HEK293 (cell line): Measurements from ENCODE around the gene CFAP73.

Experiments used
- CTCF ChIA-PET: fragments of 350-600 bp; formaldehyde crosslinking; extraction: SDS; loops from one replicate; lab custom pipeline; 2021; ENCODE audit warnings: antibody characterized with exemption; lab: Yijun Ruan, JAX
- POLR2A ChIA-PET: fragments of 300-600 bp; formaldehyde crosslinking; extraction: SDS; loops from one replicate; lab custom pipeline; 2020; ENCODE audit warnings: antibody characterized with exemption, inconsistent platforms; lab: Yijun Ruan, JAX
- H3K27ac ChIP-seq: fragments of 200-500 bp; sonication (Bioruptor generic); 2 replicates; pipeline ENCODE4 v1.5.1; 2014; ENCODE audit warnings: low read depth, low read length, control low read depth, inconsistent platforms; ENCODE audit errors: extremely low read depth
- H3K36me3 ChIP-seq, 2 experiments: fragments of 200-500 bp in 1 of 2; sonication (Bioruptor generic) in 1 of 2; 1 replicate in 1 of 2; 2 replicates in 1 of 2; pipeline ENCODE4 v1.5.1; 2014 to 2017; ENCODE audit warnings: inconsistent platforms in 2 of 2, low read length in 2 of 2; ENCODE audit not compliant: control insufficient read depth in 2 of 2, insufficient read depth in 1 of 2
- H3K4me1 ChIP-seq: fragments of 200-500 bp; sonication (Bioruptor generic); 2 replicates; pipeline ENCODE4 v1.5.1; 2014; ENCODE audit warnings: mild to moderate bottlenecking, low read length, inconsistent platforms; ENCODE audit not compliant: control insufficient read depth, insufficient read depth
- H3K4me3 ChIP-seq: 2 replicates; pipeline ENCODE4 v1.5.1; 2011; ENCODE audit warnings: low read depth, mild to moderate bottlenecking, control low read depth, low read length, moderate library complexity
- H3K9me3 ChIP-seq: fragments of 200-500 bp; sonication (Bioruptor generic); 2 replicates; pipeline ENCODE4 v1.5.1; 2014; ENCODE audit warnings: low read depth, low read length, inconsistent platforms; ENCODE audit not compliant: control insufficient read depth, insufficient read depth
- MEIS1 ChIP-seq: sonication (generic); formaldehyde crosslinking; IDR thresholded peaks from 2 replicates; pipeline ENCODE4 v1.8.1; 2022; ENCODE audit warnings: missing genetic modification reagents, mild to moderate bottlenecking, borderline replicate concordance
- REST ChIP-seq: fragments of 450-650 bp; formaldehyde crosslinking; IDR thresholded peaks from 2 replicates; pipeline ENCODE4 v1.5.1; 2016; ENCODE audit warnings: missing biosample characterization, missing genetic modification characterization
- SCRT1 ChIP-seq: fragments of 450-650 bp; formaldehyde crosslinking; IDR thresholded peaks from 2 replicates; pipeline ENCODE4 v1.5.1; 2016; ENCODE audit warnings: missing biosample characterization, missing genetic modification characterization, borderline replicate concordance
- SP2 ChIP-seq: fragments of 450-650 bp; formaldehyde crosslinking; IDR thresholded peaks from 2 replicates; pipeline ENCODE4 v1.5.1; 2016; ENCODE audit warnings: missing biosample characterization, missing genetic modification characterization
- YY2 ChIP-seq: fragments of 450-650 bp; formaldehyde crosslinking; IDR thresholded peaks from 2 replicates; pipeline ENCODE4 v1.5.1; 2016; ENCODE audit warnings: missing biosample characterization, missing genetic modification characterization
- ZBTB26 ChIP-seq: fragments of 450-650 bp; formaldehyde crosslinking; optimal IDR thresholded peaks from 2 replicates; pipeline ENCODE3; 2016; ENCODE audit warnings: missing biosample characterization, mild to moderate bottlenecking, missing genetic modification characterization
- ZBTB44 ChIP-seq: fragments of 450-650 bp; IDR thresholded peaks from 2 replicates; pipeline ENCODE4 v1.5.1; 2018; ENCODE audit warnings: missing biosample characterization, mild to moderate bottlenecking, missing genetic modification characterization
- ZNF133 ChIP-seq: fragments of 450-650 bp; formaldehyde crosslinking; IDR thresholded peaks from 2 replicates; pipeline ENCODE4 v1.5.1; 2016; ENCODE audit warnings: missing biosample characterization, missing genetic modification characterization
- ZNF146 ChIP-seq: fragments of 450-650 bp; formaldehyde crosslinking; IDR thresholded peaks from 2 replicates; pipeline ENCODE4 v1.5.1; 2016; ENCODE audit warnings: missing biosample characterization, missing genetic modification characterization
- ZNF157 ChIP-seq: fragments of 450-650 bp; formaldehyde crosslinking; IDR thresholded peaks from 2 replicates; pipeline ENCODE4 v1.5.1; 2016; ENCODE audit warnings: missing biosample characterization, missing genetic modification characterization
- ZNF335 ChIP-seq: fragments of 450-650 bp; formaldehyde crosslinking; conservative IDR thresholded peaks from 2 replicates; pipeline ENCODE4 v1.5.1; 2016; ENCODE audit warnings: missing biosample characterization, missing genetic modification characterization
- ZNF37A ChIP-seq: fragments of 450-650 bp; IDR thresholded peaks from 2 replicates; pipeline ENCODE4 v1.5.1; 2018; ENCODE audit warnings: missing biosample characterization, missing genetic modification characterization
- ZNF449 ChIP-seq: fragments of 450-650 bp; formaldehyde crosslinking; IDR thresholded peaks from 2 replicates; pipeline ENCODE4 v1.5.1; 2017; ENCODE audit warnings: missing biosample characterization, mild to moderate bottlenecking, missing genetic modification characterization, moderate library complexity
- ZNF473 ChIP-seq: fragments of 450-650 bp; formaldehyde crosslinking; IDR thresholded peaks from 2 replicates; pipeline ENCODE4 v1.5.1; 2017; ENCODE audit warnings: missing biosample characterization, missing genetic modification characterization
- ZNF501 ChIP-seq: fragments of 450-650 bp; formaldehyde crosslinking; IDR thresholded peaks from 2 replicates; pipeline ENCODE4 v1.5.1; 2016; ENCODE audit warnings: missing biosample characterization, missing genetic modification characterization
- ZNF518A ChIP-seq: fragments of 450-650 bp; formaldehyde crosslinking; conservative IDR thresholded peaks from 2 replicates; pipeline ENCODE4 v1.5.1; 2016; ENCODE audit warnings: low read depth, missing biosample characterization, missing genetic modification characterization
- ZNF561 ChIP-seq: fragments of 450-650 bp; IDR thresholded peaks from 2 replicates; pipeline ENCODE4 v1.5.1; 2018; ENCODE audit warnings: missing biosample characterization, missing genetic modification characterization, borderline replicate concordance
- ZNF596 ChIP-seq: fragments of 450-650 bp; IDR thresholded peaks from 2 replicates; pipeline ENCODE4 v1.5.0; 2018; ENCODE audit warnings: missing biosample characterization, mild to moderate bottlenecking, missing genetic modification characterization, moderate library complexity
- ZNF626 ChIP-seq: fragments of 450-650 bp; sonication (Bioruptor Pico); formaldehyde crosslinking; IDR thresholded peaks from 2 replicates; pipeline ENCODE4 v1.5.1; 2018; ENCODE audit warnings: missing biosample characterization, missing genetic modification characterization, inconsistent platforms
- ZNF629 ChIP-seq: fragments of 450-650 bp; formaldehyde crosslinking; IDR thresholded peaks from 2 replicates; pipeline ENCODE4 v1.5.1; 2017; ENCODE audit warnings: missing biosample characterization, missing genetic modification characterization
- ZSCAN16 ChIP-seq: fragments of 450-650 bp; formaldehyde crosslinking; IDR thresholded peaks from 2 replicates; pipeline ENCODE4 v1.5.1; 2016; ENCODE audit warnings: missing biosample characterization, missing genetic modification characterization
- ZSCAN23 ChIP-seq: fragments of 450-650 bp; formaldehyde crosslinking; IDR thresholded peaks from 2 replicates; pipeline ENCODE4 v1.5.1; 2016; ENCODE audit warnings: missing biosample characterization, missing genetic modification characterization

The CFAP73 gene

GRCh38 chr12:113152835-113153814, 3.6 kb downstream of the CFAP73 start (continued):
- TF ChIP-seq ZNF518A (tag by site-specific recombination) (no peak), ZNF449 (tag by site-specific recombination) (0 out of 2 replicates have a peak, but pooled peaks have one; percentile 32), ZNF501 (0 out of 2 replicates have a peak, but pooled peaks have one; percentile 37), ZNF596 (no peak), ZNF629 (peak; percentile 62; the same call in 1 of the 2 replicates), ZNF157 (tag by site-specific recombination) (no peak), YY2 (tag by site-specific recombination) (no peak), ZNF37A (tag by site-specific recombination) (no peak), ZNF473 (no peak), ZNF133 (tag by site-specific recombination) (no peak), ZBTB44 (tag by site-specific recombination) (no peak), ZNF146 (tag by site-specific recombination) (no peak), ZSCAN16 (tag by site-specific recombination) (no peak; the same call in 1 of the 2 replicates), SP2 (tag by site-specific recombination) (no peak), SCRT1 (tag by site-specific recombination) (0 out of 2 replicates have a peak, but pooled peaks have one; percentile 6), MEIS1 (CRISPR knock-in tag) (no peak; the same call in 1 of the 2 replicates)

GRCh38 chr12:113154351-113154973, 4.9 kb downstream of the CFAP73 start:
- no peak overlapping the region for H3K4me3 ChIP-seq
- H3K4me1 ChIP-seq: 0 out of 2 replicates have a peak, but pooled peaks cover 3% of the 10 kb centered on the region
- H3K36me3 ChIP-seq: peaks cover 0 to 25% of the 10 kb centered on the region in 2 experiments; a peak in 1 of 3 replicates
- no peaks in the 10 kb centered on the region for H3K9me3 ChIP-seq
- ChIA-PET POLR2A (interaction anchor here (0.6 to 1.5 kb wide), 3 partner anchors 9 to 1022 kb away, joined by 3 to 5 read pairs (median 3); partner anchors contain the start of gene TPCN1), CTCF (interaction anchor here (0.6 to 2.9 kb wide), 6 partner anchors 15 to 162 kb away, joined by 3 to 31 read pairs (median 10); no protein-coding TSS in a partner anchor)
- H3K27ac ChIP-seq: no peak overlapping the region
- no peak for TF ChIP-seq ZNF626 (tag by site-specific recombination)
- no peak for TF ChIP-seq REST (tag by site-specific recombination)
- TF ChIP-seq ZNF335 (tag by site-specific recombination): peak; percentile 55
- no peak for TF ChIP-seq ZNF561
- TF ChIP-seq ZSCAN23 (tag by site-specific recombination): no peak
- peak; percentile 11 for TF ChIP-seq ZBTB26 (tag by site-specific recombination)
